Measurements from ENCODE around the gene SVEP1. TPM values are rescaled to one million over a fixed set of nuclear protein-coding genes. Genes with fewer than 3 reads are reported as not detected.

Gene SVEP1
- total RNA-seq, 2 experiments from 2014 or later, result not detected

DNA sequence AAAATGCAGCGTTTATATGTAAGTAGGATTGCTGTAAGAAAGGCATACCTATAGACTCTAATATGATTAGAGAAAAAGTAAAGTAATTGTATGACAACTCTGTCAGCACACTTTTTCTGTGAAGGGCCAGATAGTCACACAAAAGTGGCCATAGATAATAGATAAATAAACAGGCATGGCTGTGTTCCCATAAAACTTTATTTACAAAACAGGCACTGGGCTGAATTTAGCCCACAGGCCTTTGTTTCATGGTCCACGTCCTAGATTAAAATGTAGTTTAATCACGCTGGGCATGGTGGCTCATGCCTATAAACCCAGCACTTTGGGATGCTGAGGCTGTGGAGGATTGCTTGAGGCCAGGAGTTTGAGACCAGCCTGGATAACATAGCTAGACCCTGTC is 233.2 kb downstream of the SVEP1 start:
- no peaks in the 10 kb centered on the region for H4K20me1 ChIP-seq (ENCODE audit: insufficient read depth, low read length)
- H3K27ac ChIP-seq (ENCODE audit: low read depth, low read length, poor library complexity, severe bottlenecking), result no peak overlapping the region
- H3K9me2 ChIP-seq (ENCODE audit: insufficient read depth, low read length), result no peaks in the 10 kb centered on the region
- ChIA-PET POLR2A (no interaction called here), CTCF (ENCODE audit: unreplicated experiment) (no interaction called here)
- no peak for DNase-seq (ENCODE audit: low spot score)
- H2AFZ ChIP-seq (ENCODE audit: low read length), result no peak overlapping the region
- intact Hi-C loops (cut with micrococcal nuclease; ENCODE audit: unreplicated experiment), result no loop called here
- BruUV-seq (replicated peaks), result no TSS peak
- H3K79me2 ChIP-seq (ENCODE audit: insufficient read depth, low read depth, low read length), result no peaks in the 10 kb centered on the region
- H3K4me1 ChIP-seq (ENCODE audit: insufficient read depth, low read length, poor library complexity, severe bottlenecking), result no peaks in the 10 kb centered on the region
- TF ChIP-seq EZH2phosphoT487 (IDR thresholded peaks at IDR 0.05; ENCODE audit: borderline replicate concordance, low read depth, low read length), result no peak
- TF ChIP-seq, protein P1, sequence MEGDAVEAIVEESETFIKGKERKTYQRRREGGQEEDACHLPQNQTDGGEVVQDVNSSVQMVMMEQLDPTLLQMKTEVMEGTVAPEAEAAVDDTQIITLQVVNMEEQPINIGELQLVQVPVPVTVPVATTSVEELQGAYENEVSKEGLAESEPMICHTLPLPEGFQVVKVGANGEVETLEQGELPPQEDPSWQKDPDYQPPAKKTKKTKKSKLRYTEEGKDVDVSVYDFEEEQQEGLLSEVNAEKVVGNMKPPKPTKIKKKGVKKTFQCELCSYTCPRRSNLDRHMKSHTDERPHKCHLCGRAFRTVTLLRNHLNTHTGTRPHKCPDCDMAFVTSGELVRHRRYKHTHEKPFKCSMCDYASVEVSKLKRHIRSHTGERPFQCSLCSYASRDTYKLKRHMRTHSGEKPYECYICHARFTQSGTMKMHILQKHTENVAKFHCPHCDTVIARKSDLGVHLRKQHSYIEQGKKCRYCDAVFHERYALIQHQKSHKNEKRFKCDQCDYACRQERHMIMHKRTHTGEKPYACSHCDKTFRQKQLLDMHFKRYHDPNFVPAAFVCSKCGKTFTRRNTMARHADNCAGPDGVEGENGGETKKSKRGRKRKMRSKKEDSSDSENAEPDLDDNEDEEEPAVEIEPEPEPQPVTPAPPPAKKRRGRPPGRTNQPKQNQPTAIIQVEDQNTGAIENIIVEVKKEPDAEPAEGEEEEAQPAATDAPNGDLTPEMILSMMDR (conservative IDR thresholded peaks at IDR 0.05; ENCODE audit: low read length), result no peak
- H3K9me3 ChIP-seq (ENCODE audit: low read length), result no peaks in the 10 kb centered on the region
- no peak overlapping the region for H3K4me3 ChIP-seq (ENCODE audit: low read depth, low read length, poor library complexity, severe bottlenecking)
- H3K36me3 ChIP-seq (ENCODE audit: insufficient read depth, low read length), result no peaks in the 10 kb centered on the region
- no peak overlapping the region for H3K4me2 ChIP-seq (ENCODE audit: low read length)

DNA sequence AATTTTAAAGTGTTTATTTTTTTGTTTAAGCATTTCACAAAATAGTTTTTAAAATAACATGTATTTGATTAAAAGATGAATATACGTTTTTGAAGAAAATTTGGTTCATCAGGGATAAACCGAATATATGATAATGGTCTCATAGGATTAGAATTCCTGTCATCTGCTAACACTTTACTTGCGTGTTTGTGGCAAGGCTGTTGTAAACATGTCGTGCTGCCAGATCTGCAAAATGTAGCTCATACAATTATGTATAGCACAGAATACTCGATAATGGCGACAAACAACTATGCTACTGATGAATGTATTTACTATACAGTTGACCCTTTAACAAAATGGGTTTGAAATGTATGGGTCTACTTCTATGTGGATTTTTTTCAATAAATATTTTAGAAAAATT is 234.7 kb downstream of the SVEP1 start:
- DNase-seq (ENCODE audit: low spot score), result no peak
- no peaks in the 10 kb centered on the region for H3K36me3 ChIP-seq (ENCODE audit: insufficient read depth, low read length)
- POLR2A ChIA-PET, result no interaction called here
- H2AFZ ChIP-seq (ENCODE audit: low read length), result no peak overlapping the region
- intact Hi-C loops (cut with micrococcal nuclease; ENCODE audit: unreplicated experiment), result no loop called here
- TF ChIP-seq, protein P1 (conservative IDR thresholded peaks at IDR 0.05; ENCODE audit: low read length), result no peak
- TF ChIP-seq EZH2phosphoT487 (IDR thresholded peaks at IDR 0.05; ENCODE audit: borderline replicate concordance, low read depth, low read length), result no peak
- CTCF ChIA-PET (ENCODE audit: unreplicated experiment), result no interaction called here
- BruUV-seq (replicated peaks), result no TSS peak
- no peak overlapping the region for H3K27ac ChIP-seq (ENCODE audit: low read depth, low read length, poor library complexity, severe bottlenecking)
- no peak overlapping the region for H3K4me3 ChIP-seq (ENCODE audit: low read depth, low read length, poor library complexity, severe bottlenecking)
- no peak overlapping the region for H3K4me2 ChIP-seq (ENCODE audit: low read length)
- no peaks in the 10 kb centered on the region for H3K9me3 ChIP-seq (ENCODE audit: low read length)
- no peaks in the 10 kb centered on the region for H4K20me1 ChIP-seq (ENCODE audit: insufficient read depth, low read length)
- H3K79me2 ChIP-seq (ENCODE audit: insufficient read depth, low read depth, low read length), result no peaks in the 10 kb centered on the region
- no peaks in the 10 kb centered on the region for H3K4me1 ChIP-seq (ENCODE audit: insufficient read depth, low read length, poor library complexity, severe bottlenecking)
- no peaks in the 10 kb centered on the region for H3K9me2 ChIP-seq (ENCODE audit: insufficient read depth, low read length)

DNA sequence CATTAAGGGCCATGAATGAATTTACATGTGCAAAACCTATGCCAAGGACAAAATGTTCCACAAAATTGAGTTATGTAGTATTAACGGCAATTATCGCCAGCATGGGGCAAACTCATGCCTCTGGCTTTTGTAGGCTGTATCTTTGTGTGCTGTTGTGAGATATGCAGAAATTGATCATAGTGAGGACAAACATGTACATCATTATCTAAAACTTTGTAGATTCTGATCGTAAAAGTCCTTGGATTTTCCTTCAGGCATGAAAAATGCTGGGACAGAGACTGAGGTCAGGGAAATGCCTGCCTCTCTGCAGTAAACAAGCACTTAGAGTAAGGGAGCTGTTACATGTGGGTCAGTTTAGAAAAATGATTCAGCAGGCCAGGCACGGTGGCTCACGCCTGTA is 236.0 kb downstream of the SVEP1 start:
- H4K20me1 ChIP-seq (ENCODE audit: insufficient read depth, low read length), result no peaks in the 10 kb centered on the region
- intact Hi-C loops (cut with micrococcal nuclease; ENCODE audit: unreplicated experiment), result no loop called here
- H3K4me1 ChIP-seq (ENCODE audit: insufficient read depth, low read length, poor library complexity, severe bottlenecking), result no peaks in the 10 kb centered on the region
- H3K79me2 ChIP-seq (ENCODE audit: insufficient read depth, low read depth, low read length), result no peaks in the 10 kb centered on the region
- no peak overlapping the region for H3K27ac ChIP-seq (ENCODE audit: low read depth, low read length, poor library complexity, severe bottlenecking)
- H3K36me3 ChIP-seq (ENCODE audit: insufficient read depth, low read length), result no peaks in the 10 kb centered on the region
- H3K4me2 ChIP-seq (ENCODE audit: low read length), result no peak overlapping the region
- ChIA-PET CTCF (ENCODE audit: unreplicated experiment) (no interaction called here), POLR2A (no interaction called here)
- TF ChIP-seq, protein P1 (conservative IDR thresholded peaks at IDR 0.05; ENCODE audit: low read length), result no peak
- no peak for TF ChIP-seq EZH2phosphoT487 (IDR thresholded peaks at IDR 0.05; ENCODE audit: borderline replicate concordance, low read depth, low read length)
- no peaks in the 10 kb centered on the region for H3K9me2 ChIP-seq (ENCODE audit: insufficient read depth, low read length)
- no peak overlapping the region for H2AFZ ChIP-seq (ENCODE audit: low read length)
- H3K4me3 ChIP-seq (ENCODE audit: low read depth, low read length, poor library complexity, severe bottlenecking), result no peak overlapping the region
- no TSS peak for BruUV-seq (replicated peaks)
- H3K9me3 ChIP-seq (ENCODE audit: low read length), result no peaks in the 10 kb centered on the region
- DNase-seq (ENCODE audit: low spot score), result no peak
